Panc1 (cell line): ENCODE results near the gene DPM2. TPM values are rescaled to one million over a fixed set of nuclear protein-coding genes. Genes with fewer than 3 reads are reported as not detected.

Source experiments
- ATAC-seq: fragments of 200-7000 bp; cut with Tn5 transposase; 2 replicates; pipeline ENCODE4 v1.9.1; 2020; ENCODE audit warnings: mild to moderate bottlenecking, moderate library complexity
- BruUV-seq: library from RNA; stranded (reverse); fragments of 400-500 nt; replicated peaks from 2 replicates; lab custom pipeline; 2021; lab: Mats Ljungman, UMichigan
- CTCF ChIA-PET: fragments of 300-600 bp; sonication (Branson Sonifier 250); formaldehyde crosslinking; loops from one replicate; lab custom pipeline; 2022; ENCODE audit warnings: antibody characterized with exemption; lab: Charles Lee
- POLR2A ChIA-PET: fragments of 300-600 bp; sonication (Branson Sonifier 250); formaldehyde crosslinking; loops from one replicate; lab custom pipeline; 2022; ENCODE audit warnings: antibody characterized with exemption; lab: Charles Lee
- DNase-seq: peaks from one replicate; pipeline ENCODE4 v3.0.0-alpha.2; 2010; ENCODE audit warnings: low read depth, low spot score
- H3K27ac ChIP-seq: 2 replicates; pipeline ENCODE4 v1.5.1; 2011; ENCODE audit warnings: mild to moderate bottlenecking, low read length, inconsistent platforms
- H3K27me3 ChIP-seq: fragments of 200-500 bp; sonication (Bioruptor generic); 2 replicates; pipeline ENCODE4 v1.6.0; 2014; ENCODE audit warnings: low read length, inconsistent platforms; ENCODE audit not compliant: control insufficient read depth, insufficient read depth
- H3K36me3 ChIP-seq: fragments of 200-500 bp; sonication (Bioruptor generic); 2 replicates; pipeline ENCODE4 v1.5.1; 2014; ENCODE audit warnings: inconsistent platforms, mild to moderate bottlenecking, low read length, moderate library complexity; ENCODE audit not compliant: control insufficient read depth, insufficient read depth
- H3K4me1 ChIP-seq: 2 replicates; pipeline ENCODE4 v1.5.1; 2011; ENCODE audit warnings: inconsistent platforms, mild to moderate bottlenecking, low read length, moderate library complexity; ENCODE audit not compliant: control insufficient read depth, insufficient read depth
- H3K4me3 ChIP-seq, 2 experiments: 2 replicates each; pipeline ENCODE4 v1.5.1; 2011 to 2012; ENCODE audit warnings: low read depth in 2 of 2, low read length in 2 of 2, mild to moderate bottlenecking in 2 of 2, inconsistent platforms in 1 of 2, moderate library complexity in 1 of 2
- H3K9me3 ChIP-seq: fragments of 200-500 bp; sonication (Bioruptor generic); 2 replicates; pipeline ENCODE4 v1.5.1; 2014; ENCODE audit warnings: low read depth, mild to moderate bottlenecking, inconsistent platforms, low read length, moderate library complexity; ENCODE audit not compliant: control insufficient read depth, insufficient read depth
- POLR2AphosphoS5 ChIP-seq: IDR thresholded peaks from 2 replicates; pipeline ENCODE4 v1.6.1; 2012; ENCODE audit warnings: mild to moderate bottlenecking, low read depth, low read length, moderate library complexity
- SIN3A ChIP-seq: IDR thresholded peaks from 2 replicates; pipeline ENCODE4 v1.6.1; 2012; ENCODE audit warnings: low read depth, mild to moderate bottlenecking, low read length, moderate library complexity, borderline replicate concordance; ENCODE audit not compliant: insufficient read depth
- TCF7L2 ChIP-seq: IDR thresholded peaks from 2 replicates; pipeline ENCODE4 v1.6.1; 2011; ENCODE audit warnings: mild to moderate bottlenecking, low read depth, low read length, inconsistent platforms
- in situ Hi-C: cut with HindIII; loops from 2 replicates; pipeline ENCODE4 v1.10.0; 2016; ENCODE audit warnings: low sequenced_read_pairs, low pct_unique_long_range_greater_than_20kb
- intact Hi-C: fragments of 100-400 bp; cut with micrococcal nuclease; formaldehyde crosslinking; loops from one replicate; pipeline ENCODE4 v1.10.0; 2022; ENCODE audit not compliant: unreplicated experiment
- total RNA-seq: library from RNA; stranded (reverse); gene quantifications from one replicate; pipeline ENCODE4 v1.2.1, GENCODE V29; 2021; ENCODE audit not compliant: unreplicated experiment
- TF ChIP-seq, protein P1 (sequence below), 2 experiments: IDR thresholded peaks; 2 replicates each; pipeline ENCODE4 v1.6.1; 2011 to 2012; ENCODE audit warnings: low read depth in 2 of 2, control low read depth in 1 of 2, low read length in 1 of 2, mild to moderate bottlenecking in 1 of 2, moderate library complexity in 1 of 2; ENCODE audit not compliant: insufficient read depth in 1 of 2
- TF ChIP-seq, protein P2 (sequence below): fragments of 450-650 bp; IDR thresholded peaks from 2 replicates; pipeline ENCODE4 v1.5.1; 2017; ENCODE audit warnings: mild to moderate bottlenecking

DPM2 gene
- total RNA-seq, 1 experiment from 2014 or later: 58.7 TPM

DNA sequence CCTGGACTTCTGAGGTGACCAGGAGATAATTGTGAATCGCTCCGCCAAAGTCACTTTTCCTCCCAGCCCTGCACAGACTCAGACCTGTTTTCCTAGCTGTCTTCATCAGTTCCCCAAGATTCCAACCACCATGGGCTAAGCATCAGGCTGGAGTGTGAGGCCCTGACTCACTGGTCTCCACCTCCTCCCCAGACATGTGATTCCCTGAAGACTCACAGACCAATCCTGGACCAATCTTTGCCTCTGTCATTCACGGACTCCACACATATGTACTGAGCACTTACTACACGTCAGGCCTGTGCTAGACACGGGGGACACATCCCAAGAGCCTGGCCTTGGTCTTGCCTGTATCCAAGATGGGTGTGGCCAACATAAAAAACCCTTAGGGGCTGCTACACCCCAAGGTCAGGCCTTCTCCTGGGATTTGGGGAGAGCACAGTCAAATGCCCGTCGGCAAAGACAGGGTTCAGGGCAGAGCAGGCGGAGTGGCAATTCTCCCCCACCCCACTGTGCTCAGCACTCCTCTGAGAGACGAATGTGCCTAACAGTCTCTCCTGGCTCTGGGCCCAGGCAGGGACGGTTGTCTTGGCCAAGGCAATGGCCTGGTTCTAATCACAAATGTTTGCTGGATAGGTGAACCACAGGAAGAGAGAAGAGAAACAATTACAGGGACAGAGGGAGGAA lies 31.2 kb upstream of the DPM2 start:
- TF ChIP-seq, protein P1, sequence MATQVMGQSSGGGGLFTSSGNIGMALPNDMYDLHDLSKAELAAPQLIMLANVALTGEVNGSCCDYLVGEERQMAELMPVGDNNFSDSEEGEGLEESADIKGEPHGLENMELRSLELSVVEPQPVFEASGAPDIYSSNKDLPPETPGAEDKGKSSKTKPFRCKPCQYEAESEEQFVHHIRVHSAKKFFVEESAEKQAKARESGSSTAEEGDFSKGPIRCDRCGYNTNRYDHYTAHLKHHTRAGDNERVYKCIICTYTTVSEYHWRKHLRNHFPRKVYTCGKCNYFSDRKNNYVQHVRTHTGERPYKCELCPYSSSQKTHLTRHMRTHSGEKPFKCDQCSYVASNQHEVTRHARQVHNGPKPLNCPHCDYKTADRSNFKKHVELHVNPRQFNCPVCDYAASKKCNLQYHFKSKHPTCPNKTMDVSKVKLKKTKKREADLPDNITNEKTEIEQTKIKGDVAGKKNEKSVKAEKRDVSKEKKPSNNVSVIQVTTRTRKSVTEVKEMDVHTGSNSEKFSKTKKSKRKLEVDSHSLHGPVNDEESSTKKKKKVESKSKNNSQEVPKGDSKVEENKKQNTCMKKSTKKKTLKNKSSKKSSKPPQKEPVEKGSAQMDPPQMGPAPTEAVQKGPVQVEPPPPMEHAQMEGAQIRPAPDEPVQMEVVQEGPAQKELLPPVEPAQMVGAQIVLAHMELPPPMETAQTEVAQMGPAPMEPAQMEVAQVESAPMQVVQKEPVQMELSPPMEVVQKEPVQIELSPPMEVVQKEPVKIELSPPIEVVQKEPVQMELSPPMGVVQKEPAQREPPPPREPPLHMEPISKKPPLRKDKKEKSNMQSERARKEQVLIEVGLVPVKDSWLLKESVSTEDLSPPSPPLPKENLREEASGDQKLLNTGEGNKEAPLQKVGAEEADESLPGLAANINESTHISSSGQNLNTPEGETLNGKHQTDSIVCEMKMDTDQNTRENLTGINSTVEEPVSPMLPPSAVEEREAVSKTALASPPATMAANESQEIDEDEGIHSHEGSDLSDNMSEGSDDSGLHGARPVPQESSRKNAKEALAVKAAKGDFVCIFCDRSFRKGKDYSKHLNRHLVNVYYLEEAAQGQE (IDR thresholded peaks at IDR 0.05; ENCODE audit: insufficient read depth in 1 of 2, low read depth in 2 of 2, low read length in 1 of 2): no peak
- peak; percentile 21; the same call in 1 of the 2 replicates for TF ChIP-seq POLR2AphosphoS5
- no peak for TF ChIP-seq SIN3A
- TF ChIP-seq, protein P2, sequence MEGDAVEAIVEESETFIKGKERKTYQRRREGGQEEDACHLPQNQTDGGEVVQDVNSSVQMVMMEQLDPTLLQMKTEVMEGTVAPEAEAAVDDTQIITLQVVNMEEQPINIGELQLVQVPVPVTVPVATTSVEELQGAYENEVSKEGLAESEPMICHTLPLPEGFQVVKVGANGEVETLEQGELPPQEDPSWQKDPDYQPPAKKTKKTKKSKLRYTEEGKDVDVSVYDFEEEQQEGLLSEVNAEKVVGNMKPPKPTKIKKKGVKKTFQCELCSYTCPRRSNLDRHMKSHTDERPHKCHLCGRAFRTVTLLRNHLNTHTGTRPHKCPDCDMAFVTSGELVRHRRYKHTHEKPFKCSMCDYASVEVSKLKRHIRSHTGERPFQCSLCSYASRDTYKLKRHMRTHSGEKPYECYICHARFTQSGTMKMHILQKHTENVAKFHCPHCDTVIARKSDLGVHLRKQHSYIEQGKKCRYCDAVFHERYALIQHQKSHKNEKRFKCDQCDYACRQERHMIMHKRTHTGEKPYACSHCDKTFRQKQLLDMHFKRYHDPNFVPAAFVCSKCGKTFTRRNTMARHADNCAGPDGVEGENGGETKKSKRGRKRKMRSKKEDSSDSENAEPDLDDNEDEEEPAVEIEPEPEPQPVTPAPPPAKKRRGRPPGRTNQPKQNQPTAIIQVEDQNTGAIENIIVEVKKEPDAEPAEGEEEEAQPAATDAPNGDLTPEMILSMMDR: no peak
- CTCF ChIA-PET: interaction anchor here (0.6 kb wide), 1 partner anchor 115 kb away, joined by 6 read pairs; no protein-coding TSS in a partner anchor
- BruUV-seq: no TSS peak

DNA sequence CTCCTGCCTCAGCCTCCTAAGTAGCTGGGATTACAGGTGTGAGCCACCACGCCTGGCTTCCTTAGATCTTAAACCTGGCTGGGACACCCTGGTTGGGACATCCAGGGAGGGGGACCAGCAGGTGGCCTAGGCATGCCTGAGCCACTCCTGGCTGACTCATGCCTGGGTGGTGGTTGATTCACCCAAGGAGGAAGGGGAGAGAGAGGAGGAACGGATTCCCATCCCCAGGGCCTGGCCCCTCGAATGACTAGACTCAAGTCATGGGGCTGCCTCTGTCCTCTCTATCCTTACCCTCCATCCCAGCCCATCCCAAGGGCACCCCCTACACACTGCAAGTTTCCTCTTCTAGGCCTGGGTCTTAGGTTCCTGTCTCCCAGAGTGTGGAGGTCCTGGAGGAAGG lies 30.4 kb upstream of the DPM2 start:
- in situ Hi-C loops: no loop called here
- ATAC-seq: peak; percentile 42
- no TSS peak for BruUV-seq

More for the DNA sequence above, 31.2 kb upstream of the DPM2 start:
- Histone ChIP-seq H3K27ac (peak overlapping the region; percentile 94), H3K27me3 (no peaks in the 10 kb centered on the region), H3K4me3 (peak overlapping the region in 1 of 2 experiments; percentile 98; a peak in 2 of 4 replicates), H3K9me3 (no peaks in the 10 kb centered on the region), H3K36me3 (no peaks in the 10 kb centered on the region), H3K4me1 (peaks cover 91% of the 10 kb centered on the region)
- in situ Hi-C loops (no loop called here), intact Hi-C loops (no loop called here)
- peak; percentile 48 for ATAC-seq
- DNase-seq: peak; percentile 67
- POLR2A ChIA-PET: no interaction called here

More for the DNA sequence above, 30.4 kb upstream of the DPM2 start:
- Histone ChIP-seq H3K36me3 (no peaks in the 10 kb centered on the region), H3K4me3 (peak overlapping the region in 1 of 2 experiments; percentile 98; a peak in 2 of 4 replicates), H3K27me3 (no peaks in the 10 kb centered on the region), H3K27ac (peak overlapping the region; percentile 94), H3K9me3 (no peaks in the 10 kb centered on the region), H3K4me1 (peaks cover 95% of the 10 kb centered on the region)
- ChIA-PET CTCF (no interaction called here), POLR2A (interaction anchor here (0.6 kb wide), 1 partner anchor 29 kb away, joined by 7 read pairs; no protein-coding TSS in a partner anchor)
- peak; percentile 69 for DNase-seq
- intact Hi-C loops: no loop called here
- TF ChIP-seq, protein P2: no peak
- TF ChIP-seq, protein P1 (IDR thresholded peaks at IDR 0.05; ENCODE audit: insufficient read depth in 1 of 2, low read depth in 2 of 2, low read length in 1 of 2): no peak
- TF ChIP-seq POLR2AphosphoS5: no peak
- TF ChIP-seq SIN3A: no peak
- TF ChIP-seq TCF7L2: no peak
